Breast epithelium (tissue), 3 donors: ENCODE data around the gene SOS1.

Experiments
- POLR2A ChIP-seq: fragments of 450-650 bp; IDR thresholded peaks from one replicate; pipeline ENCODE4 v1.6.1; 2016; ENCODE audit warnings: antibody characterized with exemption, mild to moderate bottlenecking, moderate library complexity
- POLR2AphosphoS5 ChIP-seq, 3 donors: sonication (generic); formaldehyde crosslinking; IDR thresholded peaks; one replicate each; pipeline ENCODE4 v1.6.1; 2017; ENCODE audit warnings: antibody characterized with exemption in 3 of 3
- TF ChIP-seq, protein P1 (sequence below), 3 donors: fragments of 450-650 bp; IDR thresholded peaks; one replicate each; pipeline ENCODE4 v1.5.1; 2016 to 2017; ENCODE audit warnings: antibody characterized with exemption in 3 of 3, mild to moderate bottlenecking in 3 of 3, moderate library complexity in 3 of 3

DNA sequence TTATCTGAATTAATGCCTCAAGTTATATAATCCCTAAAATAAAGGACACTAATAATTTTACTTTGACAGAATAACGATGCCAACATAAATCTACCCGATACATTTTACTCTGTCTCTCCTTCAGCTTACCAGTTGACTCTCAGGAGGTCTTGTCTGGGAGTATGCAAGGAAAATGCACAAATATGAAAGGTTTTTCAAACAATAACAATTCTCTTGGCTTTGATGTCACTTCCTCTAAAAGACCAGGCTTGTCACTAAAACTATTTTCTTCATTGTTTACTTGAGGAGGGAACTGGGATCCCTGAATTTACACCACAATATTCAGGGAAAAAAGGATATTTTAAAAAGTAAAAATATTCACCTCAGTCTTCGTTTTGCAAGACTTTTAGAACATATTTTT is 97.2 kb downstream of the SOS1 start:
- TF ChIP-seq, protein P1, sequence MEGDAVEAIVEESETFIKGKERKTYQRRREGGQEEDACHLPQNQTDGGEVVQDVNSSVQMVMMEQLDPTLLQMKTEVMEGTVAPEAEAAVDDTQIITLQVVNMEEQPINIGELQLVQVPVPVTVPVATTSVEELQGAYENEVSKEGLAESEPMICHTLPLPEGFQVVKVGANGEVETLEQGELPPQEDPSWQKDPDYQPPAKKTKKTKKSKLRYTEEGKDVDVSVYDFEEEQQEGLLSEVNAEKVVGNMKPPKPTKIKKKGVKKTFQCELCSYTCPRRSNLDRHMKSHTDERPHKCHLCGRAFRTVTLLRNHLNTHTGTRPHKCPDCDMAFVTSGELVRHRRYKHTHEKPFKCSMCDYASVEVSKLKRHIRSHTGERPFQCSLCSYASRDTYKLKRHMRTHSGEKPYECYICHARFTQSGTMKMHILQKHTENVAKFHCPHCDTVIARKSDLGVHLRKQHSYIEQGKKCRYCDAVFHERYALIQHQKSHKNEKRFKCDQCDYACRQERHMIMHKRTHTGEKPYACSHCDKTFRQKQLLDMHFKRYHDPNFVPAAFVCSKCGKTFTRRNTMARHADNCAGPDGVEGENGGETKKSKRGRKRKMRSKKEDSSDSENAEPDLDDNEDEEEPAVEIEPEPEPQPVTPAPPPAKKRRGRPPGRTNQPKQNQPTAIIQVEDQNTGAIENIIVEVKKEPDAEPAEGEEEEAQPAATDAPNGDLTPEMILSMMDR (IDR thresholded peaks at IDR 0.05) = no peak
- TF ChIP-seq POLR2A (no peak), POLR2AphosphoS5 (IDR thresholded peaks at IDR 0.05) (no peak)
